GM12878 (cell line): Measurements from ENCODE around the gene RIC3. TPM values are rescaled to one million over a fixed set of nuclear protein-coding genes. Genes with fewer than 3 reads are reported as not detected.

Source experiments
- ATAC-seq: fragments of 200-7000 bp; cut with Tn5 transposase; 3 replicates; pipeline ENCODE4 v1.9.1; 2020; ENCODE audit warnings: mild to moderate bottlenecking, moderate library complexity
- BruUV-seq: library from RNA; stranded (reverse); fragments of 400-500 nt; replicated peaks from 2 replicates; lab custom pipeline; 2021; lab: Mats Ljungman, UMichigan
- CTCF ChIA-PET: fragments of 300-600 bp; sonication (Branson Sonifier 250); formaldehyde crosslinking; extraction: SDS; loops from one replicate; lab custom pipeline; 2021; ENCODE audit warnings: inconsistent platforms; lab: Yijun Ruan, JAX
- POLR2A ChIA-PET: fragments of 350-600 bp; formaldehyde crosslinking; extraction: SDS; loops from one replicate; lab custom pipeline; 2021; ENCODE audit warnings: inconsistent platforms; lab: Charles Lee
- RAD21 ChIA-PET: fragments of 300-600 bp; sonication (Branson Sonifier 250); formaldehyde crosslinking; loops from one replicate; lab custom pipeline; 2023; ENCODE audit warnings: antibody characterized with exemption; ENCODE audit not compliant: unreplicated experiment; lab: Charles Lee
- SMC1A ChIA-PET: fragments of 300-600 bp; sonication (Branson Sonifier 250); formaldehyde crosslinking; loops from one replicate; lab custom pipeline; 2023; ENCODE audit not compliant: unreplicated experiment, uncharacterized antibody; lab: Charles Lee
- DNase-seq: peaks from one replicate; pipeline ENCODE4 v3.0.0-alpha.2; 2011; ENCODE audit warnings: low read depth, low spot score
- FAIRE-seq: peaks from 3 replicates; lab custom pipeline; 2011; peaks lifted over from hg19 to GRCh38; lab: Jason Lieb, UNC
- H2AFZ ChIP-seq: 2 replicates; pipeline ENCODE4 v1.6.0; 2011; ENCODE audit warnings: low read depth, low read length, control low read depth; ENCODE audit not compliant: control insufficient read depth
- H3K27ac ChIP-seq: 2 replicates; pipeline ENCODE4 v1.5.1; 2011; ENCODE audit warnings: control low read depth; ENCODE audit not compliant: control insufficient read depth, insufficient read depth
- H3K27me3 ChIP-seq, 2 experiments: replicated peaks in 1 of 2; 2 replicates each; pipeline versions ENCODE4 v1.6.0 to v1.6.1; 2011; ENCODE audit warnings: low read length in 1 of 2; ENCODE audit not compliant: control insufficient read depth in 2 of 2, insufficient read depth in 2 of 2
- H3K36me3 ChIP-seq, 2 experiments: 2 replicates each; pipeline ENCODE4 v1.5.1; 2011; ENCODE audit warnings: low read length in 1 of 2; ENCODE audit not compliant: control insufficient read depth in 2 of 2, insufficient read depth in 2 of 2
- H3K4me1 ChIP-seq: 2 replicates; pipeline ENCODE4 v1.6.1; 2011; ENCODE audit warnings: mild to moderate bottlenecking, low read length, moderate library complexity, mixed read lengths; ENCODE audit not compliant: control insufficient read depth, insufficient read depth
- H3K4me2 ChIP-seq: 2 replicates; pipeline ENCODE4 v1.6.0; 2011; ENCODE audit warnings: control low read depth; ENCODE audit not compliant: control insufficient read depth, insufficient read depth
- H3K4me3 ChIP-seq: fragments of 200-600 bp; sonication (generic); 2 replicates; pipeline ENCODE4 v1.5.1; 2016
- H3K79me2 ChIP-seq: 2 replicates; pipeline ENCODE4 v1.6.0; 2011; ENCODE audit warnings: low read length; ENCODE audit not compliant: control insufficient read depth, insufficient read depth
- H3K9ac ChIP-seq: 2 replicates; pipeline ENCODE4 v1.8.0; 2011; ENCODE audit warnings: low read length, control low read depth, mixed read lengths; ENCODE audit not compliant: control insufficient read depth, insufficient read depth
- H3K9me3 ChIP-seq: replicated peaks from 3 replicates; pipeline ENCODE4 v1.5.1; 2011; ENCODE audit warnings: mild to moderate bottlenecking, low read length; ENCODE audit not compliant: control insufficient read depth, insufficient read depth
- H4K20me1 ChIP-seq: 2 replicates; pipeline ENCODE4 v1.6.0; 2011; ENCODE audit not compliant: control insufficient read depth, insufficient read depth
- BRCA1 ChIP-seq: IDR thresholded peaks from 2 replicates; pipeline ENCODE4 v1.6.1; 2011; ENCODE audit warnings: low read depth, low read length, improper control_type of control experiment
- EP300 ChIP-seq, 2 experiments: fragments of 150-350 bp in 1 of 2; IDR thresholded peaks; 2 replicates each; pipeline ENCODE4 v1.6.1; 2011 to 2012; ENCODE audit warnings: low read depth in 2 of 2, low read length in 2 of 2, borderline replicate concordance in 1 of 2, improper control_type of control experiment in 1 of 2, inconsistent platforms in 1 of 2; ENCODE audit not compliant: control insufficient read depth in 1 of 2
- HDGF ChIP-seq: fragments of 450-650 bp; IDR thresholded peaks from 2 replicates; pipeline ENCODE4 v1.6.1; 2016; ENCODE audit warnings: antibody characterized with exemption
- IKZF1 ChIP-seq: fragments of 450-650 bp; conservative IDR thresholded peaks from 2 replicates; pipeline ENCODE4 v1.6.1; 2017; ENCODE audit warnings: antibody characterized with exemption, mild to moderate bottlenecking
- IRF4 ChIP-seq: IDR thresholded peaks from 2 replicates; pipeline ENCODE4 v1.6.1; 2011; ENCODE audit warnings: low read depth, low read length
- KAT2A ChIP-seq: conservative IDR thresholded peaks from 2 replicates; pipeline ENCODE4 v1.6.1; 2011; ENCODE audit warnings: low read depth, low read length; ENCODE audit not compliant: control insufficient read depth
- NKRF ChIP-seq: fragments of 450-650 bp; conservative IDR thresholded peaks from 2 replicates; pipeline ENCODE4 v1.6.1; 2017; ENCODE audit warnings: mild to moderate bottlenecking, moderate library complexity
- NR2C1 ChIP-seq: fragments of 450-650 bp; IDR thresholded peaks from 2 replicates; pipeline ENCODE4 v1.6.1; 2017; ENCODE audit warnings: antibody characterized with exemption, mild to moderate bottlenecking, moderate library complexity
- ZNF687 ChIP-seq: fragments of 450-650 bp; IDR thresholded peaks from 2 replicates; pipeline ENCODE4 v1.6.1; 2017; ENCODE audit warnings: mild to moderate bottlenecking, moderate library complexity
- WGBS: methylation state at CpG from one replicate; pipeline ENCODE4 v1.1.6; 2016; ENCODE audit warnings: low lambda C conversion rate; ENCODE audit not compliant: insufficient replicate concordance, insufficient coverage; ENCODE audit errors: missing lambda C conversion rate; 5-methylcytosine and 5-hydroxymethylcytosine counted together
- in situ Hi-C: fragments of 300-500 bp; cut with MboI; formaldehyde crosslinking; loops from 9 replicates; pipeline ENCODE4 v1.14.3; 2018; ENCODE audit warnings: mixed read lengths
- intact Hi-C: fragments of 100-400 bp; cut with micrococcal nuclease; formaldehyde crosslinking; loops from one replicate; pipeline ENCODE4 v1.14.2; 2022; ENCODE audit not compliant: unreplicated experiment
- polyA plus RNA-seq, 11 experiments: library from polyadenylated mRNA; depleted of rRNA in 4 of 11; unstranded in 6 of 11; stranded (reverse) in 5 of 11; fragments of >200 nt; fragmentation: Nextera tagmentation in 4 of 11; fragmentation: Illumina TruSeq in 1 of 11; extraction: Ambion mirVana in 4 of 11; extraction: Trizol in 1 of 11; gene quantifications; 1 replicate in 1 of 11; 2 replicates in 10 of 11; pipeline versions ENCODE4 v1.2.1 to v1.2.3, GENCODE V29; 2011 to 2016; ENCODE audit warnings: inconsistent platforms in 2 of 11, missing spikeins in 2 of 11, low read depth in 1 of 11
- total RNA-seq, 4 experiments: library from RNA; depleted of rRNA in 3 of 4; stranded (reverse); fragments of >200 nt in 3 of 4; fragmentation: Illumina TruSeq in 1 of 4; extraction: Trizol in 1 of 4; gene quantifications; 2 replicates each; pipeline versions ENCODE4 v1.2.1 to v1.2.3, GENCODE V29; 2013 to 2021
- TF ChIP-seq, protein P1 (sequence below): fragments of 450-650 bp; IDR thresholded peaks from 2 replicates; pipeline ENCODE4 v1.6.1; 2014; ENCODE audit warnings: mild to moderate bottlenecking
- TF ChIP-seq, protein P2 (sequence below): IDR thresholded peaks from 2 replicates; pipeline ENCODE4 v1.6.1; 2012; ENCODE audit warnings: low read length, inconsistent platforms

Gene RIC3
- total and polyA plus RNA-seq, 10 of the 15 experiments (the other 5 are each of a cell fraction or from before 2014, with no cell fraction given) = 0.90 to 8.9 (median 2.2) TPM

DNA sequence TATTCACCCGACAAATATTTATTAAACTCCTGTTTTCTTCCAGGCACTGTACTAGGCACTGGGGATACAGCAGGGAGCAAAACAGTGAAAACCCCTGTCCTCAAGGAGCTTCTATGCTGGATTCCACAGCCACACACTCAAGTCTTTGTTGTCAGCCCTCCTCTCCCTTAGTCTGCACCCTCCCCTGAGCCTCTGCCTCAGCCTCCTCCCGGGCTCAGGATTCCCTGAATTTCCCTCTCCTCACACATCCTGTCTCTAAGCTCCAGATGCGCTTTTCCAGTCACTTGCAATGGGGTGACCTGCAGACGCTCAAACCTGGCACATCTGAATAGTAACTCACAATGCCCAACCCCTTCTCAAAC, 101.3 kb downstream of the RIC3 start:
- TF ChIP-seq ZNF687 (no peak), EP300 (IDR thresholded peaks at IDR 0.05; ENCODE audit: borderline replicate concordance in 1 of 2, control insufficient read depth in 1 of 2, low read depth in 2 of 2, low read length in 2 of 2) (no peak), HDGF (no peak), IKZF1 (no peak), NR2C1 (no peak), KAT2A (no peak), NKRF (no peak), BRCA1 (no peak), IRF4 (no peak)
- TF ChIP-seq, protein P1, sequence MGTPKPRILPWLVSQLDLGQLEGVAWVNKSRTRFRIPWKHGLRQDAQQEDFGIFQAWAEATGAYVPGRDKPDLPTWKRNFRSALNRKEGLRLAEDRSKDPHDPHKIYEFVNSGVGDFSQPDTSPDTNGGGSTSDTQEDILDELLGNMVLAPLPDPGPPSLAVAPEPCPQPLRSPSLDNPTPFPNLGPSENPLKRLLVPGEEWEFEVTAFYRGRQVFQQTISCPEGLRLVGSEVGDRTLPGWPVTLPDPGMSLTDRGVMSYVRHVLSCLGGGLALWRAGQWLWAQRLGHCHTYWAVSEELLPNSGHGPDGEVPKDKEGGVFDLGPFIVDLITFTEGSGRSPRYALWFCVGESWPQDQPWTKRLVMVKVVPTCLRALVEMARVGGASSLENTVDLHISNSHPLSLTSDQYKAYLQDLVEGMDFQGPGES = no peak
- TF ChIP-seq, protein P2, sequence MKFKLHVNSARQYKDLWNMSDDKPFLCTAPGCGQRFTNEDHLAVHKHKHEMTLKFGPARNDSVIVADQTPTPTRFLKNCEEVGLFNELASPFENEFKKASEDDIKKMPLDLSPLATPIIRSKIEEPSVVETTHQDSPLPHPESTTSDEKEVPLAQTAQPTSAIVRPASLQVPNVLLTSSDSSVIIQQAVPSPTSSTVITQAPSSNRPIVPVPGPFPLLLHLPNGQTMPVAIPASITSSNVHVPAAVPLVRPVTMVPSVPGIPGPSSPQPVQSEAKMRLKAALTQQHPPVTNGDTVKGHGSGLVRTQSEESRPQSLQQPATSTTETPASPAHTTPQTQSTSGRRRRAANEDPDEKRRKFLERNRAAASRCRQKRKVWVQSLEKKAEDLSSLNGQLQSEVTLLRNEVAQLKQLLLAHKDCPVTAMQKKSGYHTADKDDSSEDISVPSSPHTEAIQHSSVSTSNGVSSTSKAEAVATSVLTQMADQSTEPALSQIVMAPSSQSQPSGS = no peak
- WGBS = 38% methylated on average over 4 of the region's 4 CpGs
- Histone ChIP-seq H3K9ac (no peak overlapping the region), H3K79me2 (no peaks in the 10 kb centered on the region), H2AFZ (no peak overlapping the region), H3K4me3 (no peak overlapping the region), H4K20me1 (no peaks in the 10 kb centered on the region), H3K9me3 (no peaks in the 10 kb centered on the region), H3K4me2 (no peak overlapping the region), H3K4me1 (no peaks in the 10 kb centered on the region), H3K27ac (no peak overlapping the region), H3K27me3 (peaks cover 2 to 7% of the 10 kb centered on the region in 2 experiments; a peak in 3 of 4 replicates), H3K36me3 (no peaks in the 10 kb centered on the region)
- POLR2A ChIA-PET = no interaction called here
- intact Hi-C loops (no loop called here), in situ Hi-C loops (no loop called here)
- ATAC-seq (no peak), DNase-seq (no peak), FAIRE-seq (no peak)
- no TSS peak for BruUV-seq
- RAD21 ChIA-PET = interaction anchor here (0.6 kb wide), 1 partner anchor 30 kb away, joined by 3 read pairs; no protein-coding TSS in a partner anchor
- SMC1A ChIA-PET = no interaction called here
- CTCF ChIA-PET = interaction anchor here (0.9 to 1.9 kb wide), 3 partner anchors 24 to 34 kb away, joined by 3 to 4 read pairs (median 3); no protein-coding TSS in a partner anchor
